IPS DF 19.7 (cell line): ENCODE measurements around the gene NARF.
A peak's percentile ranks its signal among the peaks of the same experiment; 100 is the strongest.

Source experiments
- DNase-seq: peaks from one replicate; pipeline ENCODE4 v3.0.0-alpha.2; 2013; ENCODE audit warnings: low read depth, low spot score

The NARF gene

DNA sequence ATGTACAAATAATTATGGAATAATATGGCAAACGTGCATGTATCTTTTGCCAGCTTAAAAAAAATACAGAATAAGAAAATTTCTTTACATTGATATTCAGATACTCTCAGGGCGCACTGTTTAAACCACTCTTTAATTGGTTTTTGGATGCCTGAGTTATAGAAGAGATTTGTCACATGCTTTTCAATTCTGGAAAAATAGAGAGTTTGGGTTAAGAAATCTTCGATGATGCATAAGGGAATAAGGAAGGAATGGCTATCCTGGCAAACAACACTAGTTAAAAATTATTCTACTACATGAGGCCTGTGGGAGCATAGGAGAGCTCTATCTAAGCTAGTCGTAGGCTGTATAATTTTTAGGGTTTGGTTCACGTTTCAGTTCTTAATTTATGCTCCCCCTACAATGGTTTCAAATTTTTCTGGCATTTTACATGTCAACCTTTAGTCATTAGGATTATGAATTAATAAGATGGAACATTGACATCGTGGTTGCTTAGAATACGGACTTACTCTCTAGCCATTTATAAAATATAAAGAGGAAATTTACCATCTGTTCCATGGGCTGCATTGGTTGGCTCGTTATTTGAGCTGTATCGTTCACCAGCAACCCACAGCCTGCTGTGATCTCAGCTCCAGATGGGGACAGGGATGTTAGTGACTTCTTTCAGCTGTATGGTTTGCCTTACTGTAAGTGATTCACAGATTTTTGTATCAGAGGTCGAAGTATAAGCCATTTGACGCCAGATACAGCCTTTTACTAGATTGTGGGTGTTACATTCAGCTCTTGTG lies 15.9 kb downstream of the NARF start:
- no peak for DNase-seq

DNA sequence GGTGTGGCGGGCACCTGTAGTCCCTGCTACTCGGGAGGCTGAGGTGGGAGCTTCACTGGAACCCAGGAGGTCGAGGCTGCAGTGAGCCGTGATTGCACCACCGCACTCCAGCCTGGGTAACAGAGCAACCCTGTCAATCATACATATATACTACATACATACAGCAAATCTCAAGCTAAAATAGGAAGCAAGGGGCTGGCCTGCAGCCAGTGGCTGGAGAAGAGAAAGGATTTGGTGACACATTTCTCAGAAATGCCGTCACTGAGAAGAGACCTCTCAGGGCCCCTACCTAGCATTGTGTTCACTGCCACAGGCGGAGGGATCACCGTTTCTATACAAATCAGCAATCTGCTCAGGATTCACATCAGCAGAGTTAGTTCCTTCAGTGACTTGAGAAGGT lies 16.9 kb downstream of the NARF start:
- no peak for DNase-seq

DNA sequence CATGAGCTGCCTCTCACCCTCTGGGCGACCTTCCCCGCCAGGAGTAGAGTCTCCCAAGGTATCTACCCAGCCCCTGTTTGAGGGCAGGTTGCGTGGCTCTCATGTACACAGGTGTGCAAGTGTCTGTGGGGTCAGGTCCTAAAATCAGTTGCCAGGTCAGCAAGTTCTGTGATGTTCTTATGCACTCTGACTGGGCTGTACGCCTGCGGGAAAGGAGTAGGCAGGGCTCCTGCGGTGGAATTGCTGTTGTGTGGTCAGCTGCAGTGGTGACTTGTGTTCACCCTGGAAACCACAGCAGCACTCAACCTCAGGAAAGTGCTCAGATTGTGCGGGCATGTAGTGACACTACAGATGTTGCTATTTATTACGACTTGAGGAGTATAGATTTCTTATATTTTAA lies 19.4 kb downstream of the NARF start:
- no peak for DNase-seq

DNA sequence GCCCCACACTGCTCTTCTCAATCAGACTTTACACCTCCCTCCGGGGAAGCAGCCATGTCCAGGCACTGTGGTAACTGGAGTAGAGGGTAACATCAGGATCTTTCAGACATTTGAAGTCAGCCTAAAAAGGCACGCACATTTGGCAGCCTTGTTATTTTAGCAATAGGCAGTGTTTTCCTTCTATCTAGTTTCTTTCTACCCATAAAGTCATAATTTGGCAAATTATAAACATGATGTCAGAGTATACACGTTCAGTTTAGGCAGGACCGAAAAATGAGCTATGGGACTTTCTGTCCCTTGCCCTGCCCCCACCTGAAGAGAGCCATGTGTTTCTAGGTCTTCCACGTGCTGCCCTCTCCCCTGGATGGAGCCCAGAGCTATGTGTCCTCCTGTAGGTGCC lies 21.1 kb downstream of the NARF start:
- no peak for DNase-seq

DNA sequence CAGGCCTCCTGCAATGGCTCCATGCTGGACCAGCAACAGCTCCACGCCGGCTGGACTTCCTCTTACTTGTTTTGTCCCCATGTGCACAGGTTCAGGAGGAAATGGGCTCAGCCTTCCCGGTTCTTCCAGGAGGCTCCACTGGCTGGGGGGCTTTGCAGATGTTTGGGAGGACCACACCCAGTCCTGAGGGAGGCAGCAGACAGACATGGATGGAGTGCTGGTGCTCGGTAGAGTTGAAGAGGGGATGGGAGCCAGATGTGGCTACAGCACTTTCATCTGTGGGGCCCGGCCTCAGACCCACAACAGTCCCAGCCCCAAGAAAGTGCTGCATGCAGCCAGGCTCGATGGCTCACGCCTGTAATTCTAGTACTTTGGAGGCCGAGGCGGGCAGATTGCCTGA lies 21.8 kb downstream of the NARF start:
- DNase-seq, result no peak

DNA sequence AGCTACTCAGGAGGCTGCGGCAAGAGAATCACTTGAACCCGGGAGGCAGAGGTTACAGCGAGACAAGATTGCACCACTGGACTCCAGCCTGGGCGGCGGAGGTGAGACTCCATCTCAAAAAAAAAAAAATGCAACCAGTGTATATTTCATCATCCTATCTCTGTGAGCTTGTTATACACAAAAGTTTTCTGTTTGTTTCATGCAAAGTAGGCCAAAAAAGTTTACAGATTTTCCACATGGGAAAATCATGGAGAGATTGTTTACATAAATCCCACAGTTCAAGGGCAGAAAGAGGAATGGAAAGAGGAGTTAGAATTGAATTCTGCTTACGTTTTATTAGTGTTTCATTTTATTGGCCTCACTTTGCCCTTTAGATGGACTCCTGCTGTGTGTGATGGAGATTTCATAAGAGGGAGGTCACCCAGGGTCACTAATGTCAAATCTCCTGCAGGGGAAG lies 24.7 kb downstream of the NARF start:
- DNase-seq, result no peak

DNA sequence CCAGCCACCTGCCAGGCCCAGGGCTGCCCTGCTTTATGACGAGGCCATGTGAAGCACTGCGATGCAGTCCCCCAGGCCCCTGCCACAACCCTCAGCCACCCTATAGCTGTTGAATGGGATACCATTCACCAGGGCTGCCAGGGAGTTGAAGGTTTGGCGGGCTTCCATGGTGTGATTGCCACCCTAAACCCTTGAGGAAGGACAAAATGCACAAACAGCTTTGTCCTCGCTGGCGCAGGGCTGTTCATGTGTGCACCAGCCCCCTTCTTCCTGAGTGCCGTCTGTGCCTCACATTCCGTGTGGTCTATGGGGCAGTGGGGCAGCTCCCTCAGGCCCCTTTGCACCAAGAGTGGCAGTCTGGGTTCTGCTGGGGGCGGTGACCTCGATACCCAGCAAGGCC lies 25.3 kb downstream of the NARF start:
- DNase-seq, result no peak

DNA sequence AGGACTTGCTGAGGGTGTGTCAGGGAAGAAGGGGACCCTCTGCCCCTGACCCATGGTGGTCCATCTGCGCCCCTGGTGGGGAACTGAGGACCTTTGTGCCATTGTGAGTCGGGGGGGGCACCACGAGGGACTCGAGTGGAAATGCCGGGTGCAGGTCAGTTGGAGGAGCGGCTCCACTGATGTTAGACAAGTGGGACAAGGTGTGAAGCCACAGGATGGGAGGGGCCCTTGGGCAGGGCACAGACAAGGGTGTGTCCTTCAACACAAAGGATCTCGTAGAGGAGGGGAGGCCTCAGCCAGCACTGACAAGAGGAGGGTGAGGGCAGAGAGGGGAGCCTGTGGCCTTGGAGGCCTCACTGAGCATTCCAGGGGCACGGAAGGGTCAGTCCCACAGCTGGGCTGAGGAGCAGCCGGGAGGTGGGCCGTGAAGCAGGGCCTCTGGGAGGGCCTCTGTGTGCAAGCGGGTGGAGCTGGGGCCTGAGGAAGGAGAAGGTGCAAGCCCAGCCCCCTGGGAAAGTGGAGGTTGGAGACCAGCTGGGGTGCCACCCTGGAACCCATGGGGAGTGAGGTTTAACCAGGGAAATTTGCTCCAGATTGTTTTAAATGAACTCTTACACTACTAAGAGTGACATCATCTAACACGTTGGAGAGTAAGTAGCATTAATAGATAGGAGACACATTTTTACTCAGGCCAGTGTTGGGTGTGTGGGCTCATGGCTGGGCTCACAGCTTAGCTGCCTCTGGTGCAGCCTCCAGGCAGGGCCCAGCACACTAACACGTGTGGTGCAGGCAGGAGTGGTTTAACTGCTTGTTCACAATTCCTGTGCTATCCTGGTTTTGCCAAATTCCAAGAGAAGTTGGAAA lies 27.9 kb downstream of the NARF start:
- DNase-seq, result no peak

DNA sequence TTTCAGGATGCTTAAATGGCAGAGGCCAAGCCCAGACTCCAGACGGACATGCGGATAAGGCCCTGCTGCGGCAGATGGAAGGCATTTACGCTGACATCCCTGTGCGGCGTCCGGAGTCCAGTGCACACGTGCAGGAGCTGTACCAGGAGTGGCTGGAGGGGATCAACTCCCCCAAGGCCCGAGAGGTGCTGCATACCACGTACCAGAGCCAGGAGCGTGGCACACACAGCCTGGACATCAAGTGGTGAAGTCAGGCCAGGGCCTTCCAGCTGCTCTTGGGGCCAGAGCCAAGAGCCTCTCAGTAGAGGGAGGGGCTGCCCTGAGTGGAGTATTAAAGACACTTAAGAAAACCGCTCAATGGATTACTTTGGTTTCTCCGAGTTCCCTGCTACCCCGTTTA lies 29.4 kb downstream of the NARF start:
- no peak for DNase-seq

DNA sequence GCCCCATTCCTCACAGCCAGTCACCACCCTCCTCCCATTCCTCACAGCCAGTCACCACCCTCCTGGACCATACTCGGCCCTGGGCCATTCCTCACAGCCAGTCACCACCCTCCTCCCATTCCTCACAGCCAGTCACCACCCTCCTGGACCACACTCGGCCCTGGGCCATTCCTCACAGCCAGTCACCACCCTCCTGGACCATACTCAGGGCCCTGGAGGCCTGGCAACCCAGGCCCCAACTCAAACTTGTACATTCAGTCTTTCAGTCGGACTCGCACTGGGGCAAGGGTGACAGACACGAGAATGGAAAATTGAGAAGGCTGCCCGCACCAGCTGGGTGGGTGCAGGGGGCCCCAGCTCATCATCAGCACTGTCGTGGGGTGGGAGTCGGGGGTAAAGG lies 30.6 kb downstream of the NARF start:
- DNase-seq, result no peak

DNA sequence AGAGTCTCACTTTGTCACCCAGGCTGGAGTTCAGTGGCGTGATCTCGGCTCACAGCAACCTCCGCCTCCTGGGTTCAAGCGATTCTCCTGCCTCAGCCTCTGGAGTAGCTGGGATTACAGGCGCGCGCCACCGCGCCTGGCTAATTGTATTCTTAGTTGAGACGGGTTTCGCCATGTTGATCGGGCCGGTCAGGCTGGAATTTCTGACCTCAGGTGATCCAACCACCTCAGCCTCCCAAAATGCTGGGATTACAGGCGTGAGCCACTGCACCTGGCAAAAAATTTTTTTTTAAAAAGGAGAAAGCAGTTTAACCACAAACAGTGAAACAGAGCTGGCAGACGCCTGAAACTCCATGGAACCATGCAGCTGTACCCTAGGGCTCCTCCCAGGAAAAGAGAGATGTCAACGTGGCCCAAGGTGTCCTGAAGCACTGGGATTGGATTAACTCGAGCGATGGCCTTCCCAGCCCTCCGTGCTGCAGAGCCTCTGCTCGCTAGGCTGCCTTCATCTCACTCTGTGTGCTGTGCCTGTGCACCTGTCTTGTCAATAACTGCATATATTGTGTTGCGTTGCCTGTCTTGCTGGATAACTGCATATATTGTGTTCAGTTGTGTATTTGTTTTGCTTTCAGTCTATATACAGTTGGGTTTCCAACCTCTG lies 31.4 kb downstream of the NARF start:
- DNase-seq, result no peak

DNA sequence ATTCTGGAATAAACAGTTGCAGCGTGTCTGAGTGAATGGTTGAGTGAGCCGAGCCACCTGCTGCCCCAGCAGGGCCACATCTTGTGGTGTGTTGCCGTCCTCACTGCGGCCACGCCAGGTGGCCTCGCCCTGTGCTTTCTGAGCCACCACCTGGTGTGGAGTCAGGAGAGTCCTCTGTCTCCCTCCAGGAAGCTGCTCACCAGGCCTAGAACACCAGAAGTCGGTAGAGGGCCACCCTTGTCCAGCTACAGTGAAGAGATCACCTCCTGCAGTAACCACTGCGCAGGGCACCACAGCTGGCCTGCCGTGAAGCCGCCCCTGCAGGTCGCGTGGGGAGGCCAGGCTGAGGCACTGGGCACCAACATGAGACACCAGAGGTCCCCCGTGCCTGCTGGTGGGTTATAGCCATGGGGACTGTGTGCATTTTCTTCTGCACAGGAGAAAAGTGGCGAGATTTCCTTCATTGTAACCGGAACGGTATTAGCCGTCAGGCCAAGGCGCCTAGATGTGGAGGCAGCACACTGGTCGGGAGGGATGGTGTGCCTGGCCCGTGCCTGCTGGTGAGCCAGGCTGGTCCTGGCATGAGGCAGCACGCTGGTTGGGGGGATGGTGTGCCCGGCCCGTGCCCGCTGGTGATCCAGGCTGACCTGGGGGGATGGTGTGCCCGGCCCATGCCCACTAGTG lies 32.1 kb downstream of the NARF start:
- DNase-seq, result no peak

DNA sequence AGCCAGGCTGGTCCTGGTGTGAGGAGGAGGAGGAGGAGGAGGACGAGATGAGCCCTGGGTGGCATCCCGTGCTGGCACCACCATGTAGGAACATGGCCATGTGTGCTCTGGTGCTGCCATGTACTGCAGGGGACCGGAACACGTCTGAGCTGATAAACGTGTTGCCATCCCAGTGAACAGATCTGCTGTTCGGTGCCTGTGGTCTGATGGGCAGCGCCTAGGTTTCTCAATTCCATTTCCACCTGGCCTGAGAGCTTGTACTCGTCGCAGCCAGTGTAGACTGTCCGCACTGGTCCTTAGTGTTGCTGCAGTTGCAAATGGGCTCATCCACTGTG lies 32.6 kb downstream of the NARF start:
- DNase-seq, result no peak

DNA sequence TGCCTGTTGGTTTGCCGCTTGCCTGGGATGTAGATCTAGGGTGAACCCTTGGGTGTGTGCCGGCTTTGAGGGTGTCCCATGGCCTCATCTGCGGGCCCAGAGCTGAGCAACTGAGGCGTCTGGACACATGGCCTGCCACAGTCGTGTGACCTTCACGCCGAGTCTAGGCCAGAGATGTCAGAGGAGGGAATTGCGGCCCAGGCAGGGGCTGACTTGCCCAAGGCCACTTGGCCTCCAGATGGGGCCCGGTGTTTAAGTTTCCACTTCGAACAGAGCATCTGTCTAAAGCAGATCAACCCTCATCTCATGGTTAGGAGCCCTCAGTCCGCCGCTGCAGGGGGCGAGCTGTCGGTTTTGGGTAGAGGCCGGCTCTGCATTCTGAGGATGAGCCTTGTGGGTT lies 33.0 kb downstream of the NARF start:
- no peak for DNase-seq

DNA sequence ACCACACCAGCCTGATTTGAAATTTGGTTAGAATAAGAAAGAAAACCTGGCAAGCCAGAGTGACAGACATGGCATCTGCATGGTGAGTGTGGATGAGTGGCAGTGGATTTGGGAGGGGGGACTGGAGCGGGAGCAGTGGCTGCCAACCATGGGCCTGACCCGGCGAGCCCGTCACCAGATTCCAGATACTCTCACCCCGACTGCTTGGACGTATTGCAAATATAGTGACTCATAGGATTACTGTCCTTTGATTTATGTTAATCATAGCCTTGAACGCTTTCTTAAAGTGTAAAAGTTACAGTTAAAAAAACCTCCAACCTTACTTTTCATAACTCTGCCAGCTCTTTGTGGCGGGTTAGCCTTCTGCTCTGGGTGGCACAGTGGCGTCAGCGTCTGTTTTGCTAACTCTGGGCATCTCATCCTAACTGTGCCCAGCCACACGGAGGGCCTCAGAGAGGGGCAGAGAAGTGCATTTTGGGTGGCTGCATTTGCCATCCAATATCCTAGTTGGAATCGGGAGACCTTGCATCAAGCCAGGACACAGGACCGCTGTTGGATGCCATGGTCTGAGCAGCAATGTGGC lies 34.2 kb downstream of the NARF start:
- no peak for DNase-seq

DNA sequence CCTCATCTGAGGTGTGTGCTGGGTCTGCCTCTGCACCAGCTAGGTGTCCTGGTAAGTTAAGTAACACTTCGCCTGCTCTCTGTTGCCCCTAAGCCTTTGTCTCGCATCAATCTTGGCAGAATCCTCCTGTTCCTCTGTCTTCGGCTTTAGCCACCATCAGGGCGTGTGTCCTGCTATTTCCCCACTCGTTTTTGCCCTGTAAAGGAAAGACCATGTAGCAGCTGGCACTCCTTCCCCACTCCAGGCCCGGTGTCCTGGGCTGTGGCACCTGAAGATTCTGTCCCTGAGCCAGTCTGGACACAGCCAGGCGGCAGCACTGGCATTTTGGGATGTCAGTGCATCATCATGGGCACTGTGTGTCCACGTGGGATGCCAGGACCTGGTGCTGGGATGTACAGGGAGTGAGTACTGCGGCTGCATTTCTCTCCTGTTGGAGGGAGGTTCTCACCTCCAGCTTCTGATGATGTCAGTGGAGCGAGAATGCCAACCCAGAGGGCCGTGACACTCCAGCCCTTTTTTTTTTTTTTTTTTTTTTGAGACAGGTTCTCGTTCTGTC lies 34.8 kb downstream of the NARF start:
- no peak for DNase-seq

DNA sequence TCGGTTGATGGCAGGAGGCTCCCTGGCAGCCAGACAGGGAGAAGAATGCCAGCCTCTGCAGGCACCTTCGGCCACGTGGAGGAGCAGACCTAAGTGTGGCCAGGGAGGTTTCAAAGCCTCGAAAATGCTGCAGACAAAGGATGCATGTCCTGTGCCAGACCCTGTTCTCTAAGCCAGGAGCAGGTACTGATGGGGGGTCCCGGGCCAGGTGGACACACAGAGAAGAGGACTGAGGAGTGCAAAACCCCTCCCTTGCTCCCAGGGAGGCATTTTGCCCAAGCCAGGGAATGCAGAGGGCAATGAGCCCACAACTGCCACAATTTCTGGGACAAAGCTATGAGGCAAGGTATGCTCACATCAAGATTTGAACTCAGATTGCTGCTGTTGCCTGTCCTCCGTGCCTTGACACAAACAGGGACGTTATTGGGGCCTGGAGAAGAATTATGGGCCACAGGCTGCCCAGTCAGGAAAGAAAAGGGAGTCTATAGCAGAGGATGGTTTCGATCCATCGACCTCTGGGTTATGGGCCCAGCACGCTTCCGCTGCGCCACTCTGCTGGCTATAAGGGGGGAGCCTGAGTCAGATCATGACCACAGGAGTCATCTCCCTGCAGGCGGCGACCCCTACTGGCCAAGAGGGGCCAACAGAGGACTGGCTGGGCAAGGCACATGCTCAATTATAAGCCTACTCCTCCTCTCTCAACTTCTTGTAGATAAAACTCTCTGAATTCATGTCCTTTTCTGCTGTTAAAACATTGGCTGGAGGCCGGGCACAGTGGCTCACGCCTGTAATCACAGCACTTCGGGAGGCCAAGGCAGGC lies 35.9 kb downstream of the NARF start:
- peak; percentile 92 for DNase-seq

DNA sequence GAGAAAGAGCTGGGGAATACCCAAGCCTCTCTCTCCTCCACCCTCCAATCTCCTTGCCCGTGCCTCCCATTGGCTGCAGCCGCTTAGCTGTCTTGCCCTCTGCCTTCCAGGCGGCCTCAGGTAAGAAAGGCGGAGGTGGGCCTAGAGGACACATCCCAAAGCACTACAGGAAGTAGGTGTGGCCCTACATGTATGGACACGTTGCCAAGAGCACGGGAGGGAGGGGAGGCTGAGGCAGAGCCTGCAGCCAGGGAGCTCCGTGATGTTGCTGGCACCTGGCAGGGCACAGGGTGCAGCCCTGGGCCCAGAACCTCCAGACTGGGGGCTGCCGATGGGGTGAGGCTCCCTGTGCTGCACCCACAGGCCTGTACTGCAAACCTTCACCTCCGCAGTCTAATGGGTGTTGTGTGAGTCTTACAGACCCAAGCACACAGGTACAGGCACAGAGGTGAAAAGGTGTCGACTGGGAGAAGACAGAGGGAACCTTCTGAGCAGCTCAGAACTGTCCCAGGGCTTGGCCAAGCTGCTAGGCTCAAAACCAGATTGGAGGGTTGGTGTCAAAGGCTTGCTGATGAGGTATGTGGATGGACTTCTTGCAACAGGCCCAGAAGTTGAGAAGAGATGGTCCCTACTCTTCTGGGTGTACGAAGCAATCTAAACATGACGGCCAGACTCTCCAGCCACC lies 37.4 kb downstream of the NARF start:
- DNase-seq, result peak; percentile 74

DNA sequence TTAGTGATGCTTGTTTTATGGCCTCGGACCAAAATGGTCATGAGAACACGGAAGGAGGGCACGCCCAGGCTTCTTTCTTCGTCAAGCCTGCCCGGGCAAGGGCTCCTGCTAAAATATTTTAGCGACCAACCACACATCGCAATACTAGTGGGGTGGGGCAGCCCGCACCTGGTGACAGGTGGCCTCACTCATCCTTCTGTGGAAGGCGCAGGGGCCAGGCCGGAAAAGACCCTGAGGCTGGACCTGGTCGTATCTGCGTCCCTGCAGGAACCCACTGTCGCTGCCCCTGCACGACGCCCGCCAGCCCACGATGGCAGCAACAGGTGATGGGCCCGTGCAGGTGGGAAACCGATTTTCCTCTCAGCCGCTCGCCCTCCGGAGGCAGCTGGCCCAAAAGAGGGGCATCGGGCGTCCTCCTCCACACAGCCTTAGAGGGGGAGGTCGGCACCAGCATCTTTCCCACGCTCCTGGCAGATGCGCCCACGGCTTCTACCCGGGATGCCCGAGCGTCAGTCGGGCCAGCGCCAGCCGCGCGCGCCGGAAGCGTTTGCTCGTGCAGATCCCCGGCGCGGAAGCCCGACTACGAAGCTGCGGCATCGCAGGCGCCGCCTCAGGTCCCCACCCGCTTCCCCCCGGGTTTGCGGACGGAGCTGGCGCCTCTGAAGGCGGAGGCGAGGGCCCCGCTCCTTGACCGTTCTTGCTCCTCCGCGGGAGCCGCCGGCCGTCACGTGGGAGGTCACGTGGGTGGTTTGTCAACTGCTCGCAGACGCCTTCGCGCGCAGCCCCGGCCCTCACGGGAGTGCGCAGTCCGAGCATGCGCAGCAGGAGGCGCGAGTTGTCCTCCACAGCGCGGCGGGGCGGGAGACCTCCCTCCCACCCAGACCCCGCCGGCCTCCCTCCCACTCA lies 38.2 kb downstream of the NARF start:
- peak; percentile 67 for DNase-seq
